Colon (tissue), 2 donors: ENCODE results near the gene CDC42SE1.

Experiments
- FAIRE-seq: peaks from 2 replicates; lab custom pipeline; 2012; peaks lifted over from hg19 to GRCh38; lab: Jason Lieb, UNC
- donor health status: control.
- donor health status: control.

The CDC42SE1 gene

DNA sequence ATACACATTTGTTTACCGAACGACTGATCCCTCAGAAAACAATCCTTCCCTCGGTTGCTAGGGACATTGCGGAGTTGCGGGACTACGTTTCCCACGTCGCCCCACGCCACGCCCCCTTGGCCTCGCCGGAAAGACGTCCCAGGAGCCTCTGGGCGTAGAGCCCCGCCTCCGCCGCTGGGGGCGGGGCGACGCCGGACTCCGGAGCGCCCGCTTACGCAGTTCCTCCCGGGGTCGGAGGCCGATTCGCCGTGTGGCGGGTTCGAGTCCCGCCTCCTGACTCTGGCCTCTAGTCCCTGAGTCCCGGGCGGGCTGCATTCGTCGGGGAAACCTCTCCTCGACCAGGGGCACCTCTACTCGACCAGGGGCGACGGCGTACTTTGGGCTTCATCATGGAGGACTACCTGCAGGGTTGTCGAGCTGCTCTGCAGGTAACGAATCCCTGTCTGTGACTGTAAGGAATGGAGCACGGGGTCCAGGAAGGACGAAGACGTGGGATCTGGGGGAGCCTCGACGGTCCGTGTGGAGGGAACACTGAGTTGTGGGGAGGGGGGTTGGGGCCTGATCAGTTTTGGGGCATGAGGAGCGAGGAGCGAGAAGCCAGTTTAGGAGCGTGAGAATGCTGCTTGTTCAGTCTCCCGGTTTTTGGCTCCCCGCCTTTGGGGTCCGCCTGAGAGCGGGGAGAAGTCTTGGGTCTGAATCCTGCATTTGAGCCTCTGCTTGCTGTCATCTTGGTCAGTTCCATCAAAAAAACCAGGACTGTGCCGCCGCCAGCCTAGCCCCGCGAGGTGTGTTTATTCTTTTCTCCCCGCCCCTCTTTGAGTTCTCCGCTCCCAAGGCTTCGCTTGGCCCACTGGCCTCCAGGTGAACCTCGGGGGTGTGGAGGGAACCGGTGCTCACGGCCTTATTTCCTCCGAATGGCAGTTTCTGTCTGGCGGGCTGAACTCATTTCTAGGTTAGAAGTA lies 50.9 kb downstream of the CDC42SE1 start, which contains the start of gene PRUNE1:
Gene PRUNE1, plus strand, starts transcription at position 206 of the 962 bp plus-strand sequence. Its CDS starts 184 bp downstream, at position 390.
- FAIRE-seq: no peak

- no peak for FAIRE-seq
These were observed 51.6 kb downstream of the CDC42SE1 start for GRCh38 chr1:151007853-151008243.

DNA sequence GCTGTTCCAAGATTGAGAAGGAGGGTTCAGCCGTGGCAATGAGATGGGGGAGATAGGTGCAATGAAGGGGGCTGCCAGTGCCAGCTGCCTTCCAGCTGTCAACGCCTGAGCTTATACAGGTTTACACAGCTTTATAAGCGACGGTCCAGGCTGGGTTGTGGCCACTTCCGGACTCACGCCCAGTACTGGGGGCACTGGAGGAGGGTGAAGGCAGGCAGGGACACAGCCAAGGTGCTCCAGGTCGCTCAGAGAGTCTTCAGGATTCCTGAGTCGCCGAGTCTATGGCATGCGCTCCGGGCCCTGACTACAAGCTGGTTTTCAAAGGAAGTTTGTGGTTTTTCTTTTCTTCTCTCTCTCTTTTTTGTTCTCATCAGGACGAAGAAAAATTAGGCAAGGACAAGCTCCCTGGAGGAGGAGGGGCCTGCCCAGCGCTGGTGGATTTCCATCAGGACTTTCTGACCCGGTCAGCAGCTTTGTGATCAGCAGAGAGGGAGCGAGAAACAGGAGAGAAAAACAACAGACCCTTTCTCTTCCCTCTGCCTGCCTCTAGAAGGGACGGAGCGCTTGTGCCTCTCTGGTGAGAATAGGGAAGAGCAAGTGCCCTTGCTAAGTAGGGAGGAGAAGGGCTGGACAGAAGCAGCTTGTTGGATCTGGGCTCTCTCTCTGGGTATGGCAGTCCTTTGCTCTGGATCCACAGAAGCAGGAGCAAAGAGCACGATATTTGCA lies 52.9 kb downstream of the CDC42SE1 start, which contains the start of gene MINDY1:
Gene MINDY1, minus strand, starts transcription at position 576 of the 726 bp plus-strand sequence. CDS start 4,285 bp downstream, outside the sequence.
- no peak for FAIRE-seq

GRCh38 chr1:151005729-151006319 lies 53.6 kb downstream of the CDC42SE1 start:
- FAIRE-seq: no peak

GRCh38 chr1:151003180-151003579 lies 56.2 kb downstream of the CDC42SE1 start:
- FAIRE-seq: no peak

DNA sequence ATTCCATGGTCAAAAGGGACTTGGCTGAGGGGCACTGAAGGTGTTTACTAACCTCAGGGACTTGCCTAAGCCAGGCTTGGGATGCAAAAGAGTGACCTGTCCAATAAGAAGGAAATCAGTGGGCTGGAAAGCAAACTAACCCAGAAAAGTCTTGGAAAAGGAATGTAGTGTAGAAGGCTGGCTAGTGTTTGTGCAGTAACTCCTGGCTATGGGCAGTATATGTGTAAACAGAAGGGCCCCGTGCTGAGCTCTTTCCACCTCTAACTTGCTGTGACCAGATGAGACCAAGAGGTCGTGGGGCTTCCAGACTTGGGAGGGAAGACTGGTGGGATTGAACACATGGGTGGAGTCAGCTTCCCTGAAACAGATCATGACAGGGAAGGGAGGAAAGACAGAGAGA lies 56.8 kb downstream of the CDC42SE1 start:
- FAIRE-seq: no peak

GRCh38 chr1:151002051-151002450 lies 57.4 kb downstream of the CDC42SE1 start:
- no peak for FAIRE-seq

GRCh38 chr1:151001602-151002001 lies 57.8 kb downstream of the CDC42SE1 start:
- no peak for FAIRE-seq
